Transverse colon (tissue), 4 donors: ENCODE data around the gene ATG9A.

Experiments used
- CTCF ChIP-seq, 5 experiments: fragments of 200-600 bp in 3 of 5; fragments of 450-650 bp in 2 of 5; sonication (generic) in 3 of 5; IDR thresholded peaks; 1 replicate in 2 of 5; 2 replicates in 3 of 5; pipeline ENCODE4 v1.5.1; 2016 to 2017; ENCODE audit warnings: antibody characterized with exemption in 5 of 5, inconsistent platforms in 3 of 5, mild to moderate bottlenecking in 2 of 5, moderate library complexity in 1 of 5
- EP300 ChIP-seq: sonication (generic); formaldehyde crosslinking; IDR thresholded peaks from one replicate; pipeline ENCODE4 v1.6.1; 2017; ENCODE audit warnings: antibody characterized with exemption, low read depth
- POLR2A ChIP-seq: fragments of 450-650 bp; IDR thresholded peaks from one replicate; pipeline ENCODE4 v1.6.1; 2016; ENCODE audit warnings: antibody characterized with exemption, mild to moderate bottlenecking, moderate library complexity
- POLR2AphosphoS5 ChIP-seq, 3 donors: sonication (generic); formaldehyde crosslinking; IDR thresholded peaks; one replicate each; pipeline ENCODE4 v1.6.1; 2016; ENCODE audit warnings: antibody characterized with exemption in 3 of 3

GRCh38 chr2:219174146-219174545 lies 55.3 kb downstream of the ATG9A start:
- TF ChIP-seq CTCF (IDR thresholded peaks at IDR 0.05) (no peak), POLR2A (no peak), POLR2AphosphoS5 (IDR thresholded peaks at IDR 0.05) (no peak), EP300 (no peak)
